Middle frontal gyrus (tissue), 1 donor: ENCODE measurements around the gene EME1.
"Not testable (repeated sequence)": the region's sequence is repeated elsewhere in the genome, so short reads cannot be mapped to it uniquely, and the experiment has no call there.

Experiments
- DNase-seq: peaks from one replicate; pipeline ENCODE4 v3.0.0-alpha.2; 2015; ENCODE audit warnings: low spot score; ENCODE audit errors: extremely low spot score

Gene EME1

GRCh38 chr17:50393700-50394099 lies 20.7 kb downstream of the EME1 start:
- DNase-seq, result no peak

GRCh38 chr17:50394711-50395110 lies 21.7 kb downstream of the EME1 start:
- DNase-seq, result no peak

DNA sequence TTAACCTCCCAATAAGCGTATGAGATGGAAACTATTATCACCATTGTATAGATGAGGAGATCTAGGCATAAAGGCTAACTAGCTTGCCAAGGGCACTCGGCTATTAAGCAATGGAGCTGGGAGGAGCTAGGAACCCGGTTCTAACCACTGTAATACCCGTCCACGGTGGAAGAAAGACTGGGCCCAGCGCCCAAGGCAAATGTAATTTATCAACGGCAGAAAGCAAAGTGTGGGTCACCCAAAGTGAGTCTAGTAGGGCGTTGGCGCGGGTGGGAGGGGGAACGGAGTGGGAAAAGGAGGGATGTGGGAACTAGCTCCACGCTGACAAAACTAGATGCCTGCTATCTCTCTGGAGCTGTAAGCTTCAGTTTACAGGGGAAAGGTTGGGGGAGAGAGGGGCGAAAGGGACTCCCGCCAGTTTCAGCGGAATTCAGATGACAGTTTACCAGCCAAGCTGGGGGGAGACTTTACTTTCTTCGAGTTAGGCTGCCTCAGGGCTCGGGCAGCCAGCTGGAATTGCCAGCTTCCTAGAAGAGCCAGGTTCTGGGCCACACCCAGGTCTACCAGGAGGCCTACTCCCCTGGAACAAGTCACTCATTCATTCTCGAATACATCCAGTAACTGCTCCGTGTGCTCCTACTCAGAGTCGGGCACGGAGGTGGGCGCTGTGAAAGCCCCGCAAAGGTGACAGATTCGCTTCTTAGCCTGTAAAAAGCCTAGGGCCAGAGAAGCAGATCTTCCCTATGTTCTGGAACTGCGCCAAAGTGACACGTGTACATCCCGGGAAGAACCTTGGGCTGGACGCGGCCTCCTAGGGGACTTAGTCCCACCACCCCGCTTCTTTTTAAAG lies 23.5 kb downstream of the EME1 start:
- DNase-seq, result no peak

DNA sequence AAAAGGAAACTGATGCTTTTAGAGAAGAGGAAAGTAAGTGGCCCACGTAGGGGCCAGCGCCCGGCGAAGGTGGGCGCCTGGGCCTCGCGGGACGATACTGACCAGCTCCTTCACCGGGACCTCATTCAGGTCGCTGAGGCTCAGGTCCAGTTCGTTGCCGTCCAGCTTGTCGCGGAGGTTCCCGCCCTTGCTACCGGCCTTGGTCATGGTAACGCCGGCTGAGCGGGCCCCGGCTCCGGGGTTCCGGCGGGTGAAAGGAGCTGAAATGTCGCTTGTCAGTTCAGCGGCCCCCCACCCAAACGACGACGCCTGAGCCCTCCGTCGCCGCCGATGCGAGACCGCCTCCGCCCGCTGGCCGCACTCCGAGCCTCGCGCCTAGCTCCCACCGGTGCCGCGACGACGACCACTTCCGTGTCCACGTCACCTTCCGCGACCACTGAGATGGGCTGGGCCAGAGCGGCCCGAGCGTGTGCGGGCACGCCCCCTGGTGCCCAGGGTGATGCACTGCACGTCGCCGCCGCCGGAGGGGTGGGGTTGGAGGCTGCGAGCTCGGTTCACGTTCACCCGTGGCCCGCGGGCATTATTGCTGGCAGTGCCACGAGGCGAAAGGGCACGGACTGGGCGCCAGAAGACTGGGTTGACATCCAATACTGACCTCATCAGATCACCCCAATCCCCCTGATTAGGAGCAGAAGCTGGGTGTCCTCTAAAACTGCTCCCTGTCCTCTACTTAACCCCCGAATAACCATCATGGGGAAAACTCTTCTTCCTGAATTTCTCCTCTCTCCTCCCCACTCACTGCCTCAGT lies 24.3 kb downstream of the EME1 start, which contains the start of gene LRRC59:
Gene LRRC59, minus strand, starts transcription at position 413 of the 808 bp plus-strand sequence. Its CDS starts 206 bp downstream, at position 207.
- peak; percentile 20 for DNase-seq

GRCh38 chr17:50397919-50398285 lies 24.9 kb downstream of the EME1 start:
- no peak for DNase-seq

- DNase-seq, result not testable (repeated sequence)
Observed at GRCh38 chr17:50398672-50399071, 25.6 kb downstream of the EME1 start.

DNA sequence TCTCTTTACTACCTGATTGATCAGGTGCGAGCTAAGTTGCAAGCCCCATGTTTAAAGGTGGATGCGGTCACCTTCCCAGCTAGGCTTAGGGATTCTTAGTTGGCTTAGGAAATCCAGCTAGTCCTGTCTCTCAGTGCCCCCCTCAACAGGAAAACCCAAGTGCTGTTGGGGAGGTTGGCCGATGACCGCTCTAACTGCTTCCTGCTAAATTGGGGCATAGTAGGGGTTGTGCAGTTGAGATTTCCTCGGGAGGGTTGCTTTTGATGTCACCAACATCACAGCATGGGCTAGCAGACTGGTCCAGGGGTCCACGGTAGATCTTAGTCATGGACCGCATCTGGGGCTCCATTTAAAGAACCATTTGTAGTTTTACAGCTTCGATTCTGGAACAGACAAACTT lies 26.6 kb downstream of the EME1 start:
- not testable (repeated sequence) for DNase-seq

DNA sequence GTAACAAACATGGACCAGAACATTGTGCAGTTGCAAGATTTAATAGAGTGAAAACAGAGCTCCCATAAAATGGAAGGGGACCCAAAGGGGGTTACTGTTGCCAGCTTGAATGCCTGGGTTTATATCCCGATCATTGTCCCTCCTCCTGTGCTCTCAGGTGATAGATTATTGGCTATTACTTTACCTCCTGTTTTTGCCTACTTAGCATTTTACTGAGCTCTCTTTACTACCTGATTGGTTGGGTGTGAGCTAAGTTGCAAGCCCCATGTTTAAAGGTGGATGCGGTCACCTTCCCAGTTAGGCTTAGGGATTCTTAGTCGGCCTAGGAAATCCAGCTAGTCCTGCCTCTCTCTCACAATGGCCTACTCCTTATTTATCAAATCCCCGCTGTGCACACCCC lies 32.3 kb downstream of the EME1 start:
- DNase-seq, result not testable (repeated sequence)

DNA sequence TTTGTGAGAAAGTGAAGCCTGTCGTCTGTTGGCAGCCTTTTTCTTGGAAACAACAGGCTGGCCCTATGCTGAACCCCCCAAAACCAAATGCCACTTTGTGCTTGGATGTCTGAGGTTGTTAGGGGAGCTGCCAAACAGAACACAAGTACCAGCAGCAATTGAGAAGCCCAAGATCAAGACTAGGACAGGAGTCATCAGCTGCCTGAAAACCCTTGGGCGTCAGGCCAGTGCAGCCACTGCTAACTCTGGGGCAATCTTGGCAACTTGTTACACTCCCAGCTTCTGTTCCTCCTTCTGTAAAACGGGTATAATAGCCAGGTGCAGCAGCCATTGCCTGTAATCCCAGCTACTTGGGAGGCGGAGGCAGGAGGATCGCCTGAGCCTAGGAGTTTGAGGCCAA lies 33.5 kb downstream of the EME1 start:
- DNase-seq, result no peak

GRCh38 chr17:50407921-50408320 lies 34.9 kb downstream of the EME1 start:
- no peak for DNase-seq

DNA sequence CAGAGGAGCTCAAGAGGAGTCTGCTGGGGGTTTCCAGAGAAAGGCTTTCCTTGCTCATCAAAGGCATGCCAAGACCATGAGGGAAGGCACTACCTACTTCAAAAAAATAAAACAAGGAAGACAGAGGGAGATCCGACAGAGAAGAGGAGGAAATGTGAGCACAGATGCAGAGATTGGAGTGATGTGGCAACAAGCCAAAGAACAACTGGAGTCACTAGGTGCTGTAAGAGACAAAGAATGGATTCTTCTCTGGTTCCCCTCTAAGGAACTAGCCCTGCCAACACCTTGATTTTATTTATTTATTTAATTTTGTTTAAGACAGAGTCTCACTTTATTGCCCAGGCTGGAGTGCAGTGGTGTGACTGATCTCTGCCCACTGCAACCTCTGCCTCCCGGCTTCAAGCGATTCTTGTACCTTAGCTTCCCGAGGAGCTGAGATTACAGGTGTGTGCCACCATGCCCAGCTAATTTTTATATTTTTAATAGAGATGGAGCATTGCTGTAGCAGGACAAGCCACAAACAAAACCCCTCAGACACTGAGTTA lies 39.2 kb downstream of the EME1 start:
- DNase-seq, result no peak

DNA sequence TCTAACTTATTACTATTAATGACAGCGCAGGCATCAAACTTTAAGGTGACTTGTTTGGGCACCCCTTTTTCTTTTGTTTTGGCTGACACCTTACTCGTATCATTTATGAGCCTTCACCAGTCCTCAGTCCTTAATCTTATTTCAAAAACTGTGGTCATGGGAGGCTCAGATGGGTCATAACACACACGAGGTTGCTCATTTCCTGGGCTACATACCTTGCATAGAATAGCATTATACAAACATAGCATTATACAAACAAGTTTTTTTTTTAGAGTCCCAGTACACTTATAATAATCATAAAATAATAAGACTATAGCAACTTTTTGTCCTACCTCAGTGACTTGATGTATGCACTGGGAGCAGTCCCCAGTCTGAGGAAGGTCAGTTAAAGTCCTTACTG lies 41.8 kb downstream of the EME1 start:
- DNase-seq, result no peak

DNA sequence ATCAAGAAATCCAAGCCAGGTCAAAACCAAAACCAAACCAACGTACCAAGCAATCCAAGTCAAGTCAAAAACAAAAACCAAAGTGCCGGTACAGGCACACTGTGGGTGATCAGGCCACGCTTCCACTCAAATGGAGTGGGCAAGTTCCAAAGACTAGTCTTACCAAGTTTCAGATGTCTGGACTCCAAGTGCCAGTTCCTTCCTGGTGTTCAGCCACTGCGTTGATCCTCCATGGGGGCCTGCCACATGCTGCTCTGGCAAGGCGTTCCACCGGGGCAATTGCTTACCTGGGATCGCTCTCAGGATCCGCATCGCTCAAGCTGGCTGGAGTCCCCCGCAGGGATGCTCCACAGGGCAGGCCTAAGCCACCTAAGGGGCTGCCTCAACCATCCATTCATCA lies 46.5 kb downstream of the EME1 start:
- DNase-seq, result not testable (repeated sequence)

DNA sequence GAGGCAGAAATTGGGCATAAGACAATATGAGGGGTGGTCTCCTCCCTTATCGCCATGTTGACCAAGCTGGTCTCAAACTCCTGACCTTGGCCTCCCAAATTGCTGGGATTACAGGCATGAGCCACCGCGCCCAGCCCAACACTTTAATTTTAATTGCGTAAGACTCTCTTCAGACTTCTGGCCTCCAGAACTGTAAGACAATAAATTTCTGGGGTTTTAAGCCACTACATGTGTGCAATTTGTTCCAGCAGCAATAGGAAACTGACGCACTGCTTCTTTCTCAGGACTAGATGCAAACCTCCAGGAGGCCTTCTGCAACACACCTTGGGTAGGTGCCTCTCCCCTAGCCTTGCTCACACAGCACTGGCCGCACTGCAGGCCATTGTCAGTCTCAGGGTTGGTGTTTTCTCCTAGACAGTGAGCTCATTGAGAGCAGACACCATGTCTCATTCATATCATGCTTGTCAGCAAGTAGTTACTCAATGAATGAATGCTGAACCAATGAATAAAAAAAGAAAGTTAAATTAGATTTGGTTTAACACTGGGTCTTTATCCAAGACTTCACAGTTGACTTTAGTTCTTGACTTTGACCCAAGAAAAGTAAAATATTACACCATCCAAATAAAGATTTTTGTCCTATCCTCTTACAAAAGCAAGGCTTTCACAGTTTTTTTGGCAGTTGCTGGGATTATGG lies 47.5 kb downstream of the EME1 start:
- DNase-seq, result no peak

DNA sequence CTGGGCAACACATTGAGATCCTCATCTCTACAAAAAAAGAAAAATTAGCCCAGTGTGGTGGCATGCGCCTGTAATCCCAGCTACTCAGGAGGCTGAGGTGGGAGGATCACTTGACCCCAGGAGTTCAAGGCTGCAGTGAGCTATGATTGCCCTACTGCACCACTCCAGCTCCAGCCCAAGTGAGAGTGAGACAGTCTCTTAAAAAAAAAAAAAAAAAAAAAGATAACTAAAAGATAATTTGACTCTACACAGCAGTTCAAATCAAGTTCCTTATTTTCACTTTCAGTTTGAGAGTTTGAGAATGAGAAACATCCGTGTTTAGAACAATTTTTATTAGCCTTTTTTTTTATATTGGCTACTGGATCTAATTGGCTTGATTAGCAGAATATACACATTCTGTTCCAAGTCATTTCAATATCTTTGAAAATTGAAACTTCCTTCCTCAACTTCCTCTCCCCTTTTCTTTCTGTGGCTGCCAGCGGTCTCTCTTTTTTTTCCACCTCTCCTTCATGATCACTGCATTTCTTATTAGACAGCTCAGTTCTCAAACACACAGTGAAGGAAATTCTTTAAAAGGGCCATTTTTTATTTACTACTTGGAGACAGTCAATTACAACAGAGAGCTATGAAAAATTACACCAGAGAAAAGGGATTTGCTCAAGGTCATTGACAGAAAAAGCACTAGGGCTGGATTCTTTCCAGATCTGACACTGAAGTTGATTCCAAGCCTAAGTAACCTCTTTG lies 48.5 kb downstream of the EME1 start:
- DNase-seq, result no peak

- DNase-seq, result no peak
Observed at GRCh38 chr17:50422738-50423137, 49.7 kb downstream of the EME1 start.

DNA sequence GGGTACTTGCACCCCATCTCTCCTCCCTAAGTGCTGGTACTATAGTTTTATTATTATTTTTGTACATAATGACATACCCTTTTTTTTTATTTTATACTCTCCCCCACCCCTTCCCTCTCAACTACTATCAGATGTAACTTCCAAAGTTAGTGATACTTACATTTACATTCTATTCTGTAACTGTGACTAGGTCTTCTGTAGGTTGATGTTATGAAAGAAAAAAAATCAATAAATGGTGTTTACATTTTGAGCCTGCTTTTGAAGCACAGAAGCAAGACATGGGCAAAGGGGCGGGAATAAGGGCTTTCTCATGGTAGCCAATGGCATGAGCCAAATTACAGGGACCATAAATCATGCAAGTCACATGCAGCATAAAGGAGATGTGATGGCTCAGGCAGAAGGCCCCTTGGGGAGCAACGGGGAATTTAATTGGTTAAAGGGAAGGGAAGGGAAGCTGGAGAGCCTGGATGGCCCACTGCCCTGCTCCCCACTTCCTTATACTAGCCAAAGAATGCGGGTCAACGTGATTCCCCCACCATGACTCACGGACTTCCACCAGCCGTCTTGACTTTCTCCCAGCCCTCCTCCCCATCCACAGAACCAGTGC lies 50.6 kb downstream of the EME1 start:
- DNase-seq, result no peak

DNA sequence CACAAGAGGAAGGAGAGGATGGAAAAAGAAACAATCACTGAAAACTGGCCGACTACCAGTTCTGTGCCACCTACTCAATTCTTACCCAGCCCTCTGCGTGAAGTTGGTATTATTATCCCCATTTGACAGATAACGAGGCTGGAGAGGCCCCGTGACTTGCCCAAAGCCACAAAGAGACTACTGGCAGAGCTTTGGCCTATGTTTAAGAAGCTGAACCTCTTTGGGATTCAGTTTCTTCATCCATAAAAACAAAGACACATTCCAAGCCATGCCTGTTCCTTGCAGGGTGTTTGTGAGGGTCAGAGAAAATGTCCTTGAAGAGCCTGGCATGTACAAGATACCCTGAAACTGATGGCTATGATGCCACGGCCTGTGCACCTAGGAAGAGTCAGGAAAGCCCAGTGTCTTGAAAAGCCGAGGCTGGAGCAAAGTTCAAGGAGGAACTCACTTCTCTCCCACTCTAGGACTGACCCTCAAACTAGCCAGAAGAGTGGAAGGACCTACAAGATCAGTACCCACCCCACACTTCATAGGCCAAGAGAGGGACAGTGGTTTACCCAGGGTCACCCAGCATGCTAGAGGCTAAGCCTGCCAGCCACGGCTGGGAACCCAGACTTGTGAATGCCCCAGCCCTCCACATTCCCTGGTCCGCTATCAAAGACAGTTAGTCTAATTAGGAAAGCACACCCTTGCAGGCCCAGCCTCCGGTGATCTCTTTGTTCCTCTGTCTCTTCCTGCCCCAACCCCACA lies 51.4 kb downstream of the EME1 start:
- DNase-seq, result no peak

DNA sequence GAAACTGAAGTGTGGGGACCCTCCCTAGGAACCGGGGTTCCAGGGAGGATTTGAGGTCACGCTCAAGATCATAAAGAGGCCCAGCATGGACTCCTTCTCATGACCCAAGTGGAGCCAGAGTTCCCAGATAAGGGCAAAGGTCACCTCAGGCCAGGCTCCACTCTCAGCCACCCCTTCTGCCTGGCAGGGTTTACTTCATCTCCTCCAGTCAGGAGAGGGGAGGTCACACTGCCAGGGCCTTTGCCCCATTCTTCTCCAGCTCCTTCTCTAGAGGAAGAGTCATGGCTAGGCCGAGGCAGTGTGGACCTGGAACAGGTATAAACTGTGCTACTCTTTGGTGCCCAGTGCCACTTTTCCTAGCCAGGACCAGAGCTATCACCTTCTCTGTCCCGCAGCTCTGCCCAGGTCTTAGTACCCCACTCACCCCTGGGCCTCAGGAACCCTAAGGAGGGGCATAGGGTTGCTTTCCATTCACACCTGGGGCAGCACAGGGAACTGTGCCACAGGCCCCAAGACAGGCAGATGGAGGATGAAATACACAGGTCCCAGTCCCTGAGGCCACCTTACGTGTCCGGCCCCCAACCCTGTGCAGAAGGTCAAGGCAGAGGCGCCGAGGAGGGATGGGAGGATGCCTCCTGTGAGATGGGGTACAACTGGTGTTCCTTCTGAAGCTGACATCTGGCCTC lies 52.1 kb downstream of the EME1 start:
- DNase-seq, result no peak
